Nephron progenitor cell (in vitro differentiated cells): ENCODE measurements around the gene CTDNEP1.
A peak's percentile ranks its signal among the peaks of the same experiment; 100 is the strongest.

Experiments
- DNase-seq: peaks from one replicate; pipeline ENCODE4 v3.0.0; 2021
- H3K27ac Mint-ChIP-seq: 2 replicates; pipeline ENCODE4 v1.8.0; 2021; ENCODE audit warnings: mild to moderate bottlenecking, moderate library complexity, mixed read lengths
- H3K27me3 Mint-ChIP-seq: 2 replicates; pipeline ENCODE4 v1.8.0; 2021; ENCODE audit warnings: mild to moderate bottlenecking, low read depth, mixed read lengths; ENCODE audit not compliant: poor library complexity
- H3K36me3 Mint-ChIP-seq: 2 replicates; pipeline ENCODE4 v1.8.0; 2021; ENCODE audit warnings: low read depth, mixed read lengths
- H3K4me1 Mint-ChIP-seq: 2 replicates; pipeline ENCODE4 v1.8.0; 2021; ENCODE audit warnings: mixed read lengths
- H3K4me3 Mint-ChIP-seq: 2 replicates; pipeline ENCODE4 v1.8.0; 2021; ENCODE audit warnings: mild to moderate bottlenecking, moderate library complexity, mixed read lengths
- H3K9me3 Mint-ChIP-seq: 2 replicates; pipeline ENCODE4 v1.8.0; 2021; ENCODE audit warnings: mild to moderate bottlenecking, moderate library complexity, mixed read lengths
- CTCF ChIP-seq: fragments of 200-600 bp; sonication (generic); IDR thresholded peaks from 2 replicates; pipeline ENCODE4 v1.5.0; 2021; ENCODE audit warnings: antibody characterized with exemption

The CTDNEP1 gene

GRCh38 chr17:7195971-7196370 is 55.6 kb downstream of the CTDNEP1 start:
- no peak for DNase-seq
- TF ChIP-seq CTCF: no peak
- H3K27me3 Mint-ChIP-seq: no peaks in the 10 kb centered on the region
- H3K4me3 Mint-ChIP-seq: no peak overlapping the region
- peaks cover 49% of the 10 kb centered on the region for H3K36me3 Mint-ChIP-seq
- H3K9me3 Mint-ChIP-seq: no peaks in the 10 kb centered on the region
- H3K27ac Mint-ChIP-seq: peak overlapping the region; percentile 59
- H3K4me1 Mint-ChIP-seq: peaks cover 10% of the 10 kb centered on the region
